HG02885 (cell line): Measurements from ENCODE around the gene NLGN3.

Experiments used
- ATAC-seq: cut with Tn5 transposase; IDR thresholded peaks from one replicate; pipeline ENCODE4 v1.9.1; 2021; ENCODE audit warnings: mild to moderate bottlenecking; ENCODE audit not compliant: unreplicated experiment, poor library complexity

The NLGN3 gene

GRCh38 chrX:71199252-71200008, 54.8 kb downstream of the NLGN3 start:
- no peak for ATAC-seq

- ATAC-seq, result no peak
Measured at GRCh38 chrX:71210816-71211215, 66.2 kb downstream of the NLGN3 start.

GRCh38 chrX:71212536-71212935, 67.9 kb downstream of the NLGN3 start:
- ATAC-seq, result no peak

GRCh38 chrX:71214152-71214551, 69.5 kb downstream of the NLGN3 start:
- no peak for ATAC-seq

GRCh38 chrX:71214604-71215337, 70.1 kb downstream of the NLGN3 start:
- ATAC-seq, result no peak

GRCh38 chrX:71215338-71215912, 70.8 kb downstream of the NLGN3 start:
- ATAC-seq, result no peak

- ATAC-seq, result no peak
Measured at GRCh38 chrX:71216485-71216884, 71.8 kb downstream of the NLGN3 start.

GRCh38 chrX:71217298-71217697, 72.7 kb downstream of the NLGN3 start:
- no peak for ATAC-seq
